WTC11 (cell line): Measurements from ENCODE around the gene PHC2. TPM values are rescaled to one million over a fixed set of nuclear protein-coding genes. Genes with fewer than 3 reads are reported as not detected.

Experiments
- ATAC-seq: fragments of 200-7000 bp; cut with Tn5 transposase; 2 replicates; pipeline ENCODE4 v1.10.0; 2021; ENCODE audit warnings: mild to moderate bottlenecking, moderate library complexity
- CTCF ChIA-PET: fragments of 300-600 bp; sonication (Branson Sonifier 250); formaldehyde crosslinking; loops from one replicate; lab custom pipeline; 2021; ENCODE audit warnings: antibody characterized with exemption; lab: Charles Lee
- POLR2A ChIA-PET: fragments of 350-600 bp; sonication (Branson Sonifier 250); formaldehyde crosslinking; loops from one replicate; lab custom pipeline; 2021; ENCODE audit warnings: antibody characterized with exemption; lab: Charles Lee
- DNase-seq: peaks from one replicate; pipeline ENCODE4 v3.0.0; 2021; ENCODE audit warnings: low spot score
- H3K27ac Mint-ChIP-seq: 2 replicates; pipeline ENCODE4 v1.8.0; 2021; ENCODE audit warnings: mixed read lengths
- H3K27me3 Mint-ChIP-seq: 2 replicates; pipeline ENCODE4 v1.8.0; 2021; ENCODE audit warnings: low read depth, mild to moderate bottlenecking, moderate library complexity, mixed read lengths
- H3K36me3 Mint-ChIP-seq: 2 replicates; pipeline ENCODE4 v1.8.0; 2021; ENCODE audit warnings: mixed read lengths
- H3K4me1 Mint-ChIP-seq: 2 replicates; pipeline ENCODE4 v1.8.0; 2022; ENCODE audit warnings: mixed read lengths
- H3K4me3 Mint-ChIP-seq: 2 replicates; pipeline ENCODE4 v1.8.0; 2021; ENCODE audit warnings: mild to moderate bottlenecking, moderate library complexity, mixed read lengths
- H3K9me3 Mint-ChIP-seq: 2 replicates; pipeline ENCODE4 v1.8.0; 2021; ENCODE audit warnings: mixed read lengths
- ELF4 ChIP-seq: sonication (generic); formaldehyde crosslinking; IDR thresholded peaks from 2 replicates; pipeline ENCODE4 v1.8.1; 2022; ENCODE audit warnings: low read depth, mild to moderate bottlenecking, moderate library complexity, missing genetic modification reagents
- EMX1 ChIP-seq: fragments of 250-450 bp; sonication (Bioruptor Pico); IDR thresholded peaks from 2 replicates; pipeline ENCODE4 v1.8.0; 2021; ENCODE audit warnings: mild to moderate bottlenecking
- GABPB1 ChIP-seq: sonication (generic); formaldehyde crosslinking; IDR thresholded peaks from 2 replicates; pipeline ENCODE4 v1.8.1; 2023; ENCODE audit warnings: mild to moderate bottlenecking, missing genetic modification reagents
- GRHL2 ChIP-seq: fragments of 250-450 bp; sonication (Bioruptor Pico); IDR thresholded peaks from 2 replicates; pipeline ENCODE4 v1.8.0; 2022; ENCODE audit warnings: mild to moderate bottlenecking, moderate library complexity; ENCODE audit not compliant: insufficient replicate concordance, severe bottlenecking
- HMGA2 ChIP-seq: fragments of 250-450 bp; sonication (Bioruptor Pico); IDR thresholded peaks from 2 replicates; pipeline ENCODE4 v1.4.0; 2021; ENCODE audit warnings: mild to moderate bottlenecking, moderate library complexity
- IRF2 ChIP-seq: sonication (generic); formaldehyde crosslinking; IDR thresholded peaks from 2 replicates; pipeline ENCODE4 v1.8.0; 2022; ENCODE audit warnings: low read depth, missing genetic modification reagents, borderline replicate concordance
- NFYB ChIP-seq: sonication (generic); formaldehyde crosslinking; conservative IDR thresholded peaks from 2 replicates; pipeline ENCODE4 v1.8.0; 2022; ENCODE audit warnings: low read depth, missing genetic modification reagents
- RORB ChIP-seq: fragments of 250-450 bp; sonication (Bioruptor Pico); IDR thresholded peaks from 2 replicates; pipeline ENCODE4 v1.9.0; 2021; ENCODE audit warnings: mild to moderate bottlenecking
- SP1 ChIP-seq: sonication (generic); formaldehyde crosslinking; conservative IDR thresholded peaks from 2 replicates; pipeline ENCODE4 v1.8.1; 2022; ENCODE audit warnings: missing genetic modification reagents
- ZNF317 ChIP-seq: sonication (generic); formaldehyde crosslinking; IDR thresholded peaks from 2 replicates; pipeline ENCODE4 v1.8.1; 2023; ENCODE audit warnings: low read depth, mild to moderate bottlenecking, moderate library complexity, missing genetic modification reagents, borderline replicate concordance
- ZNF423 ChIP-seq: fragments of 250-450 bp; sonication (Bioruptor Pico); IDR thresholded peaks from 2 replicates; pipeline ENCODE4 v2.1.2; 2022; ENCODE audit warnings: mild to moderate bottlenecking, moderate library complexity
- total RNA-seq: library from RNA; stranded (reverse); gene quantifications from 3 replicates; pipeline ENCODE4 v1.2.3, GENCODE V29; 2021
- TF ChIP-seq, protein P1 (sequence below): sonication (generic); formaldehyde crosslinking; conservative IDR thresholded peaks from 2 replicates; pipeline ENCODE4 v1.8.1; 2023; ENCODE audit warnings: mild to moderate bottlenecking, low read depth, missing genetic modification reagents, moderate library complexity
- TF ChIP-seq, protein P2 (sequence below): sonication (generic); formaldehyde crosslinking; IDR thresholded peaks from 2 replicates; pipeline ENCODE4 v1.8.1; 2023; ENCODE audit warnings: mild to moderate bottlenecking, missing genetic modification reagents, moderate library complexity
- TF ChIP-seq, protein P3 (sequence below): fragments of 250-450 bp; sonication (Bioruptor Pico); IDR thresholded peaks from 2 replicates; pipeline ENCODE4 v1.9.0; 2021; ENCODE audit warnings: mild to moderate bottlenecking
- TF ChIP-seq, protein P4 (sequence below): sonication (generic); formaldehyde crosslinking; IDR thresholded peaks from 2 replicates; pipeline ENCODE4 v1.8.0; 2023; ENCODE audit warnings: missing genetic modification reagents, mild to moderate bottlenecking, borderline replicate concordance
- TF ChIP-seq, protein P5 (sequence below): fragments of 250-450 bp; sonication (Bioruptor Pico); conservative IDR thresholded peaks from 2 replicates; pipeline ENCODE4 v1.9.0; 2021; ENCODE audit warnings: mild to moderate bottlenecking

The PHC2 gene
- total RNA-seq, 1 experiment from 2014 or later: 7.0 TPM

DNA sequence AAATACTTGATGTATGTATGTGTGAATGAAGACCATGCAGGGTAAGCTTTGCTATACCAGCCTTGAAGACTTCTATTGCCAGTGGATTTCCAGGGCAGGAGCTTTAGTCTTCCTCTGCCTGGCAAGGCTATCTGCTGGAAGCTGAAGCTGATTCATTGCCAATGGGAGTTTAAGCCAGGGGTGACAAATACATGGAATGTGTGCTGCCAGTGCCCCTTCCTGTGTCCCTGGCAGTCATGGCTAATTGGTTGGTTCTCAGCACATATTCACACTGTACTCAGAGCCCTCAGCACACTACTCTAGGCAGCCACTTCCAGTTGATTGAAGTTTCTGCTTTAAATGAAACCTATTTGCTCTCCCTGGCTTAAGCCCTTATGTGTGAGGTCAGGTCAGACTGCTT is 43.0 kb upstream of the PHC2 start (continued):
- TF ChIP-seq, protein P1, sequence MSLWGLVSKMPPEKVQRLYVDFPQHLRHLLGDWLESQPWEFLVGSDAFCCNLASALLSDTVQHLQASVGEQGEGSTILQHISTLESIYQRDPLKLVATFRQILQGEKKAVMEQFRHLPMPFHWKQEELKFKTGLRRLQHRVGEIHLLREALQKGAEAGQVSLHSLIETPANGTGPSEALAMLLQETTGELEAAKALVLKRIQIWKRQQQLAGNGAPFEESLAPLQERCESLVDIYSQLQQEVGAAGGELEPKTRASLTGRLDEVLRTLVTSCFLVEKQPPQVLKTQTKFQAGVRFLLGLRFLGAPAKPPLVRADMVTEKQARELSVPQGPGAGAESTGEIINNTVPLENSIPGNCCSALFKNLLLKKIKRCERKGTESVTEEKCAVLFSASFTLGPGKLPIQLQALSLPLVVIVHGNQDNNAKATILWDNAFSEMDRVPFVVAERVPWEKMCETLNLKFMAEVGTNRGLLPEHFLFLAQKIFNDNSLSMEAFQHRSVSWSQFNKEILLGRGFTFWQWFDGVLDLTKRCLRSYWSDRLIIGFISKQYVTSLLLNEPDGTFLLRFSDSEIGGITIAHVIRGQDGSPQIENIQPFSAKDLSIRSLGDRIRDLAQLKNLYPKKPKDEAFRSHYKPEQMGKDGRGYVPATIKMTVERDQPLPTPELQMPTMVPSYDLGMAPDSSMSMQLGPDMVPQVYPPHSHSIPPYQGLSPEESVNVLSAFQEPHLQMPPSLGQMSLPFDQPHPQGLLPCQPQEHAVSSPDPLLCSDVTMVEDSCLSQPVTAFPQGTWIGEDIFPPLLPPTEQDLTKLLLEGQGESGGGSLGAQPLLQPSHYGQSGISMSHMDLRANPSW (CRISPR knock-in tag): no peak
- no peak for TF ChIP-seq HMGA2 (CRISPR knock-in tag)
- TF ChIP-seq GRHL2 (CRISPR knock-in tag): no peak
- TF ChIP-seq, protein P2, sequence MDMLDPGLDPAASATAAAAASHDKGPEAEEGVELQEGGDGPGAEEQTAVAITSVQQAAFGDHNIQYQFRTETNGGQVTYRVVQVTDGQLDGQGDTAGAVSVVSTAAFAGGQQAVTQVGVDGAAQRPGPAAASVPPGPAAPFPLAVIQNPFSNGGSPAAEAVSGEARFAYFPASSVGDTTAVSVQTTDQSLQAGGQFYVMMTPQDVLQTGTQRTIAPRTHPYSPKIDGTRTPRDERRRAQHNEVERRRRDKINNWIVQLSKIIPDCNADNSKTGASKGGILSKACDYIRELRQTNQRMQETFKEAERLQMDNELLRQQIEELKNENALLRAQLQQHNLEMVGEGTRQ (CRISPR knock-in tag): no peak
- no peak for TF ChIP-seq EMX1 (CRISPR knock-in tag)

DNA sequence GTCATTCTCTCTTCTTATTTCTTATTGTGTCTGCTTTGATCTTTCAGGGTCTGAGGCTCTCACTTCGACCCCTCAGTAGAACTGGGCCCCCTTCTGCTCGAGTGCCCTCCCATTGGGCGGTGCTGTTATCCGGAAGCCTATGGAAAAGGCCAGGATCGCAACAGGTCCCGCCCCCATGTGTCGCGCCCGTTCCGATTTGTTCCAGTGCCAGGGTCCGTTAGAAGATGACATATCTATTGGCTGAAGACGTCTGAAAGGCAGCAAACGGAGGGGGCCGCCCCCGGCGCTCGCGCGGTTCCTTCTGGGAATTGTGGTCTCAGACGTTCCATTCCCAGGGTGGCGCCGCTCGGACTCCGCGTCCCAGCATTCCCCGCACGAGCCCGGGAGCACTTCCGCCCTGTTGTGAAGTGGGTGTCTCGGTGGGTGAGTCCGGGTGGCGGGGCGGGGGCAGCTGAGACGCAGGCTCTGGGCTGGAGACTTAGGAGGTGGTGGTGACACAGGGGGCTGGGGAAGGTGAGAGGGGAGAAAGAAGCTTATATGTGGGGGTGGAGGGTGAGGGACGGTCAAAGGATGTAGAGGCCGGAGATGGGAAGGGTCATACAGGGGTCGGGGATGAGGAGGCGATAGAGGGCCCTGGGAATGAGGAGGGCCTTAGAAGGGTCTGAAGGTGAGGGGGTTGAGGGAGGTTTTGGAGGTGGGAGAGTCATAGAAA is 41.5 kb upstream of the PHC2 start, which contains the start of gene ZSCAN20:
TSS of gene ZSCAN20 (plus strand) at position 377 of the 712 bp plus-strand sequence. CDS start 6,644 bp downstream, outside the sequence.
- H3K4me3 Mint-ChIP-seq: peak within 1 kb of the TSS; percentile 80

DNA sequence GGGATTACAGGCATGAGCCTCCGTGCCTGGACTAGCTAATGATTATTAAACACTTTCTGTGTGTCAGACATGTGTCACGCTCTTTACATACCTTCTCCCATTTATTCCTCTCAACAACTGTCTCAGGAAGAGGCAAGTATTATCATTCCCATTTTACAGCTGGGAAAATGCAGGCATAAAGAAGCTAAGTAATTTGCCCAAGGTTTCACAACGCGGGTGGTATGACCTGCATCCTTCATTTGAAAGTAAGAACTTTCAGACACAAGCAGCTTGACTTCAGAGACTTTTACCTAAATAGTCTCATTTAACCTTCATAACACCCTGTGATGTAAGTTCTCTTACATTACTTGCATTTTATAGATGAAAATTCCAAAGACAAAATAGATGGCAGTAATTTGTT is 40.5 kb upstream of the PHC2 start:
- DNase-seq (no peak), ATAC-seq (no peak)
- Mint-ChIP-seq H3K4me1 (peaks cover 23% of the 10 kb centered on the region), H3K27me3 (peaks cover 3% of the 10 kb centered on the region; the same call in 1 of the 2 replicates), H3K9me3 (no peaks in the 10 kb centered on the region), H3K36me3 (no peaks in the 10 kb centered on the region), H3K4me3 (no peak overlapping the region), H3K27ac (no peak overlapping the region)
- POLR2A ChIA-PET: no interaction called here
- CTCF ChIA-PET: interaction anchor here (0.6 to 5.1 kb wide), 22 partner anchors 12 to 1398 kb away, joined by 3 to 48 read pairs (median 4); partner anchors contain the start of genes PHC2 and TRIM62
- TF ChIP-seq RORB (CRISPR knock-in tag): no peak
- TF ChIP-seq GABPB1: no peak
- no peak for TF ChIP-seq IRF2 (CRISPR knock-in tag)
- TF ChIP-seq, protein P3, sequence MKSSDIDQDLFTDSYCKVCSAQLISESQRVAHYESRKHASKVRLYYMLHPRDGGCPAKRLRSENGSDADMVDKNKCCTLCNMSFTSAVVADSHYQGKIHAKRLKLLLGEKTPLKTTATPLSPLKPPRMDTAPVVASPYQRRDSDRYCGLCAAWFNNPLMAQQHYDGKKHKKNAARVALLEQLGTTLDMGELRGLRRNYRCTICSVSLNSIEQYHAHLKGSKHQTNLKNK: no peak
- TF ChIP-seq, protein P4, sequence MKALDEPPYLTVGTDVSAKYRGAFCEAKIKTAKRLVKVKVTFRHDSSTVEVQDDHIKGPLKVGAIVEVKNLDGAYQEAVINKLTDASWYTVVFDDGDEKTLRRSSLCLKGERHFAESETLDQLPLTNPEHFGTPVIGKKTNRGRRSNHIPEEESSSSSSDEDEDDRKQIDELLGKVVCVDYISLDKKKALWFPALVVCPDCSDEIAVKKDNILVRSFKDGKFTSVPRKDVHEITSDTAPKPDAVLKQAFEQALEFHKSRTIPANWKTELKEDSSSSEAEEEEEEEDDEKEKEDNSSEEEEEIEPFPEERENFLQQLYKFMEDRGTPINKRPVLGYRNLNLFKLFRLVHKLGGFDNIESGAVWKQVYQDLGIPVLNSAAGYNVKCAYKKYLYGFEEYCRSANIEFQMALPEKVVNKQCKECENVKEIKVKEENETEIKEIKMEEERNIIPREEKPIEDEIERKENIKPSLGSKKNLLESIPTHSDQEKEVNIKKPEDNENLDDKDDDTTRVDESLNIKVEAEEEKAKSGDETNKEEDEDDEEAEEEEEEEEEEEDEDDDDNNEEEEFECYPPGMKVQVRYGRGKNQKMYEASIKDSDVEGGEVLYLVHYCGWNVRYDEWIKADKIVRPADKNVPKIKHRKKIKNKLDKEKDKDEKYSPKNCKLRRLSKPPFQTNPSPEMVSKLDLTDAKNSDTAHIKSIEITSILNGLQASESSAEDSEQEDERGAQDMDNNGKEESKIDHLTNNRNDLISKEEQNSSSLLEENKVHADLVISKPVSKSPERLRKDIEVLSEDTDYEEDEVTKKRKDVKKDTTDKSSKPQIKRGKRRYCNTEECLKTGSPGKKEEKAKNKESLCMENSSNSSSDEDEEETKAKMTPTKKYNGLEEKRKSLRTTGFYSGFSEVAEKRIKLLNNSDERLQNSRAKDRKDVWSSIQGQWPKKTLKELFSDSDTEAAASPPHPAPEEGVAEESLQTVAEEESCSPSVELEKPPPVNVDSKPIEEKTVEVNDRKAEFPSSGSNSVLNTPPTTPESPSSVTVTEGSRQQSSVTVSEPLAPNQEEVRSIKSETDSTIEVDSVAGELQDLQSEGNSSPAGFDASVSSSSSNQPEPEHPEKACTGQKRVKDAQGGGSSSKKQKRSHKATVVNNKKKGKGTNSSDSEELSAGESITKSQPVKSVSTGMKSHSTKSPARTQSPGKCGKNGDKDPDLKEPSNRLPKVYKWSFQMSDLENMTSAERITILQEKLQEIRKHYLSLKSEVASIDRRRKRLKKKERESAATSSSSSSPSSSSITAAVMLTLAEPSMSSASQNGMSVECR (CRISPR knock-in tag): no peak
- TF ChIP-seq ZNF423 (CRISPR knock-in tag): no peak

More for the DNA sequence above, 41.5 kb upstream of the PHC2 start, which contains the start of gene ZSCAN20:
- ChIA-PET CTCF (interaction anchor here (1.5 to 5.1 kb wide), 9 partner anchors 18 to 642 kb away, joined by 3 to 48 read pairs (median 10); no protein-coding TSS in a partner anchor), POLR2A (no interaction called here)
- Mint-ChIP-seq H3K36me3 (no peaks in the 10 kb centered on the region), H3K4me1 (peaks cover 23% of the 10 kb centered on the region), H3K27ac (no peak within 1 kb of the TSS), H3K9me3 (no peaks in the 10 kb centered on the region), H3K27me3 (no peaks in the 10 kb centered on the region; the same call in 1 of the 2 replicates)
- TF ChIP-seq, protein P2 (CRISPR knock-in tag): 0 out of 2 replicates have a peak, but pooled peaks have one; percentile 4
- peak; percentile 82 for TF ChIP-seq SP1
- peak; percentile 91 for TF ChIP-seq NFYB (CRISPR knock-in tag)
- TF ChIP-seq GABPB1: peak; percentile 43; the same call in 1 of the 2 replicates
- TF ChIP-seq ELF4 (CRISPR knock-in tag): no peak
- TF ChIP-seq, protein P5, sequence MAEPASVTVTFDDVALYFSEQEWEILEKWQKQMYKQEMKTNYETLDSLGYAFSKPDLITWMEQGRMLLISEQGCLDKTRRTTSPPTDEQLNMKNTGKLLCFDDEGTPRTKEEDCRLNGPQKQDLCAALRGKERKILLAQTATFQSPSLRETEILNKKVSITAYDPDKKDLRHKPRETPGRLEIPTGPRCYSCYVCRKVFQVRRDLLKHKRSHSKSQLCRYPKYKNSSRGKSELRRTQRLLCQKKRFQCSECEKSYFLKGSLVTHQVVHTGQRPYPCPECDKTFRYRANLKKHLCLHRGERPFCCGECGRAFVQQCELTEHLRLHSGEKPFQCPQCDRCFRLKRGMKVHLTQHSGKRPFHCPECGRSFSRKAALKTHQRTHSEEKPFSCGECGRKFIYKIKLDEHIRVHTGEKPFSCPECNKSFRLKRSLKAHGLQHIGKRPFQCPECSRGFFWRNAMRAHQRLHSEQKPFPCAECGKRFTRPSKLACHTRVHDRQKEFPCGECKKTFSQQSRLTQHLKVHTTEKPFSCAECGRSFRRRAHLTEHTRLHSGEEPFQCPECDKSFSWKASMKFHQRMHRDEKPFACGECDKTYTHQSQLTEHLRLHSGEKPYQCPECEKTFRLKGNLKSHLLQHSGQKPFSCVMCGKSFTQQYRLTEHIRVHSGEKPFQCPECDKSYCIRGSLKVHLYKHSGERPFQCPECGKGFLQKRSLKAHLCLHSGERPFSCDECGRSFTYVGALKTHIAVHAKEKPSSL: no peak
- no peak for TF ChIP-seq ZNF317 (CRISPR knock-in tag)
- ATAC-seq: peak; percentile 96
- DNase-seq: peak; percentile 98
